HepG2 (cell line): ENCODE measurements around the gene RNF10. TPM values are rescaled to one million over a fixed set of nuclear protein-coding genes. Genes with fewer than 3 reads are reported as not detected.
A peak's percentile ranks its signal among the peaks of the same experiment; 100 is the strongest.

Experiments used
- AGO2 ChIP-seq: fragments of 200-400 bp; formaldehyde crosslinking; optimal IDR thresholded peaks from 2 replicates; pipeline ENCODE3; 2017; ENCODE audit warnings: mild to moderate bottlenecking, low read depth, low read length, moderate library complexity
- BRD4 ChIP-seq: sonication (generic); formaldehyde crosslinking; IDR thresholded peaks from 2 replicates; pipeline ENCODE4 v1.4.0; 2020; ENCODE audit warnings: missing genetic modification reagents
- HNF4A ChIP-seq: sonication (generic); formaldehyde crosslinking; IDR thresholded peaks from 2 replicates; pipeline ENCODE4 v1.4.0; 2020; ENCODE audit warnings: missing genetic modification reagents
- KDM6A ChIP-seq: IDR thresholded peaks from 2 replicates; pipeline ENCODE4 v1.6.1; 2016; ENCODE audit warnings: low read depth
- MED1 ChIP-seq: sonication (generic); formaldehyde crosslinking; IDR thresholded peaks from 2 replicates; pipeline ENCODE4 v1.4.0; 2020; ENCODE audit warnings: missing genetic modification reagents
- MIXL1 ChIP-seq: IDR thresholded peaks from 2 replicates; pipeline ENCODE4 v1.6.1; 2016
- NFE2L2 ChIP-seq: fragments of 150-350 bp; IDR thresholded peaks from 2 replicates; pipeline ENCODE4 v1.6.1; 2014; ENCODE audit warnings: low read length
- NR2C2 ChIP-seq: sonication (generic); formaldehyde crosslinking; IDR thresholded peaks from 2 replicates; pipeline ENCODE4 v1.4.0; 2020; ENCODE audit warnings: missing genetic modification reagents, mild to moderate bottlenecking, moderate library complexity, borderline replicate concordance
- NR2F6 ChIP-seq, 2 experiments: IDR thresholded peaks; 2 replicates each; pipeline ENCODE4 v1.6.1; 2016; ENCODE audit warnings: antibody characterized with exemption in 1 of 2, mild to moderate bottlenecking in 1 of 2
- PBX3 ChIP-seq: sonication (generic); formaldehyde crosslinking; IDR thresholded peaks from 2 replicates; pipeline ENCODE4 v1.8.1; 2023; ENCODE audit warnings: missing genetic modification reagents, inconsistent platforms, borderline replicate concordance
- RXRA ChIP-seq: sonication (generic); formaldehyde crosslinking; IDR thresholded peaks from 2 replicates; pipeline ENCODE4 v1.5.1; 2020; ENCODE audit warnings: missing genetic modification reagents
- SCMH1 ChIP-seq: sonication (generic); formaldehyde crosslinking; IDR thresholded peaks from 2 replicates; pipeline ENCODE4 v1.9.0; 2021; ENCODE audit warnings: missing genetic modification reagents, mild to moderate bottlenecking, borderline replicate concordance
- SRF ChIP-seq: IDR thresholded peaks from 2 replicates; pipeline ENCODE4 v1.6.1; 2011; ENCODE audit warnings: mild to moderate bottlenecking, low read depth, low read length, moderate library complexity
- YEATS4 ChIP-seq: sonication (generic); formaldehyde crosslinking; IDR thresholded peaks from 2 replicates; pipeline ENCODE4 v1.4.0; 2020; ENCODE audit warnings: missing genetic modification reagents, borderline replicate concordance
- ZBED4 ChIP-seq: sonication (generic); formaldehyde crosslinking; IDR thresholded peaks from 2 replicates; pipeline ENCODE4 v1.4.0; 2020; ENCODE audit warnings: missing genetic modification reagents, borderline replicate concordance
- ZBTB20 ChIP-seq: sonication (generic); formaldehyde crosslinking; IDR thresholded peaks from 2 replicates; pipeline ENCODE4 v1.8.1; 2023; ENCODE audit warnings: missing genetic modification reagents, low read depth, mild to moderate bottlenecking, borderline replicate concordance
- ZBTB46 ChIP-seq: sonication (generic); formaldehyde crosslinking; IDR thresholded peaks from 2 replicates; pipeline ENCODE4 v1.4.0; 2020; ENCODE audit warnings: mild to moderate bottlenecking, missing genetic modification reagents, borderline replicate concordance
- ZNF281 ChIP-seq: sonication (generic); formaldehyde crosslinking; IDR thresholded peaks from 2 replicates; pipeline ENCODE4 v1.4.0; 2020; ENCODE audit warnings: missing genetic modification reagents, borderline replicate concordance
- ZNF572 ChIP-seq: sonication (generic); formaldehyde crosslinking; IDR thresholded peaks from 2 replicates; pipeline ENCODE4 v1.5.1; 2020; ENCODE audit warnings: mild to moderate bottlenecking, missing genetic modification reagents
- ZNF605 ChIP-seq: sonication (generic); formaldehyde crosslinking; IDR thresholded peaks from 2 replicates; pipeline ENCODE4 v1.8.0; 2022; ENCODE audit warnings: mild to moderate bottlenecking, missing genetic modification reagents
- polyA plus RNA-seq, 8 experiments: library from polyadenylated mRNA; depleted of rRNA in 3 of 8; stranded (reverse) in 7 of 8; unstranded in 1 of 8; fragments of >200 nt; fragmentation: Illumina TruSeq in 4 of 8; extraction: Trizol in 4 of 8; gene quantifications; 2 replicates each; pipeline versions ENCODE4 v1.2.1 to v1.2.3, GENCODE V29; 2011 to 2016; ENCODE audit warnings: low read depth in 4 of 8, missing spikeins in 1 of 8, mixed read lengths in 1 of 8; ENCODE audit not compliant: insufficient read depth in 1 of 8
- total RNA-seq, 5 experiments: library from RNA; depleted of rRNA; stranded (reverse); fragments of >200 nt; fragmentation: Illumina TruSeq; extraction: Trizol; gene quantifications; 2 replicates each; pipeline ENCODE4 v1.2.3, GENCODE V29; 2016; ENCODE audit warnings: low read depth in 1 of 5

Gene RNF10
- total and polyA plus RNA-seq, 2 of the 13 experiments (the other 11 are each of a cell fraction or from before 2014, with no cell fraction given), result 62.5 to 88.0 TPM

- TF ChIP-seq ZBED4 (CRISPR knock-in tag), result no peak
- no peak for TF ChIP-seq ZBTB20 (CRISPR knock-in tag)
- TF ChIP-seq NFE2L2, result no peak
- TF ChIP-seq BRD4, result no peak
- TF ChIP-seq MED1 (CRISPR knock-in tag), result 0 out of 2 replicates have a peak, but pooled peaks have one; percentile 43
- TF ChIP-seq KDM6A, result no peak
- TF ChIP-seq PBX3 (CRISPR knock-in tag), result no peak
- peak; percentile 72 for TF ChIP-seq HNF4A (CRISPR knock-in tag)
- no peak for TF ChIP-seq ZNF605
- peak; percentile 42; the same call in 1 of the 2 replicates for TF ChIP-seq SRF
- peak; percentile 85 for TF ChIP-seq ZNF281 (CRISPR knock-in tag)
- peak; percentile 60 for TF ChIP-seq NR2F6 (IDR thresholded peaks at IDR 0.05)
- peak; percentile 80 for TF ChIP-seq NR2F6 (CRISPR knock-in tag; IDR thresholded peaks at IDR 0.05)
- TF ChIP-seq AGO2, result no peak
- no peak for TF ChIP-seq NR2C2 (CRISPR knock-in tag)
- TF ChIP-seq YEATS4 (CRISPR knock-in tag), result no peak
- no peak for TF ChIP-seq MIXL1
- TF ChIP-seq RXRA (CRISPR knock-in tag), result peak; percentile 77; the same call in 1 of the 2 replicates
- no peak for TF ChIP-seq ZNF572 (CRISPR knock-in tag)
- TF ChIP-seq ZBTB46 (CRISPR knock-in tag), result no peak
- TF ChIP-seq SCMH1 (CRISPR knock-in tag), result no peak
Measured at GRCh38 chr12:120538281-120539156, 4.4 kb downstream of the RNF10 start (continued).
